T-helper 2 cell (primary cell): ENCODE measurements around the gene PPRC1.

Experiments used
- DNase-seq, 5 experiments: peaks; one replicate each; pipeline versions ENCODE4 v3.0.0 to v3.0.0-alpha.2; 2012 to 2022

The PPRC1 gene

DNA sequence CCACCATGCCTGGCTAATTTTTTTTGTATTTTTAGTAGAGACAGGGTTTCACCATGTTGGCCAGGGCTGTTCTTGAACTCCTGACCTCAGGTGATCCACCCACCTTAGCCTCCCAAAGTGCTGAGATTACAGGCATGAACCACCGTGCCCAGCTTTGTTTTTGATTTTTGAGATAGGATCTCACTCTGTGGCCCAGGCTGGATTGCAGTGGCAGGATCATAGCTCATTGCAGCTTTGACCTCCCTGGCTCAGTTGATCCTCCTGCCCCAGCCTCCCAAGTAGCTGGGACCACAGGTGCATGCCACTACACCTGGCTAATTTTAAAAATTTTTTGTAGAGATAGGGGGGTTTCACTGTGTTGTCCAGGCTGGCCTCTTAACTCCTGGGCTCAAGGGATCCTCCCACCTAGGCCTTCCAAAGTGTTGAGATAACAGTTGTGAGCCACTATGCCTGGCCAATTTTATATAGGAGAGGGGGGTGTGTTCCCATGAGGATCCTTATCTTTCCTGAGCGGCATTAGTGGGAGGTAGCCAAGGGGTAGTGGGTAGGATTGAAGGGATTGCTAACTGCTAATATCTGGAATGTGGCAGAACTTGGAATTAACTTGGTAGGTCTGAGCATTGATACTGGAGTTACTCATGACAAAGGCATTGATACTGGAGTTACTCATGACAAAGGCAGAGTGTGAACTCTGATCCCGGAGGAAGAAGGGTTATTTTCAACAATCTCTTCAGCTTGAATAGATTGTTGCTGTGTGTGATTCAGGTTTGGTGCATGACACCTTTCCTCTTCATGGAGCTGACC lies 18.3 kb downstream of the PPRC1 start:
- DNase-seq = peak in 1 of 5 experiments; percentile 13

DNA sequence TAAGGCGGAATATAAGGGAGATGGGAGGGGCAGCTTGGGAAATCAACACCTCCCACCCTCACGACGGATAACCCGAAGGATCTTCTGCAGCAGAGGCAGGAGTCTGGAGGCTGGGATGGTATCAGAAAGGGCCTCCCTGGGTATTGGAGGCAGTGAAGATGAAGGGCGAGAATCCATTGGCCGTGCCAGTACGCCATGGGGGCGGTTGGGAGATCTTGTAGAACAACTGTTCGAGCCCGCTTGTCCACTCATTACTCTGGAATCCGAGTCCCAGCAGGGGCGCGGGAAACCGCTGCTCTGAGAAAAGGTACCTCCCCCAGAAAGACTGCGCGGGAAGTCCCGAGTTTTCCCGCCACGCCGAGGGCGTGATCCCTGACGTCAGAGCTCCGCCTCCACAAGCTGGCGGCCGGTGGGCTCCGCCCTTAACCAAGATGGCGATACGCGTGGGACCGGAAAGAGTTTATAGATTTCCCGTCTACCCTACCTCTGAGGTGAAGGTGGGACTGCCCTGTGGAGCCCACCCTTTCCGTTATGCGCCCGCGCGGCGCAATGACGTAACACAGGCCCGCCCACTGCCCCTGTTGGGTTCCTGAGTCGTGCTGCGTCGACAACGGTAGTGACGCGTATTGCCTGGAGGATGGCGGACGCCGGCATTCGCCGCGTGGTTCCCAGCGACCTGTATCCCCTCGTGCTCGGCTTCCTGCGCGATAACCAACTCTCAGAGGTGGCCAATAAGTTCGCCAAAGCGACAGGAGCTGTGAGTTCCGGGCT lies 19.1 kb downstream of the PPRC1 start, which contains the start of gene NOLC1:
Gene NOLC1 (plus strand): TSS at position 616 of the 771 bp plus-strand sequence. CDS start 22 bp downstream, at position 638.
- peak; percentile 98 to 100 (median 99) for DNase-seq

DNA sequence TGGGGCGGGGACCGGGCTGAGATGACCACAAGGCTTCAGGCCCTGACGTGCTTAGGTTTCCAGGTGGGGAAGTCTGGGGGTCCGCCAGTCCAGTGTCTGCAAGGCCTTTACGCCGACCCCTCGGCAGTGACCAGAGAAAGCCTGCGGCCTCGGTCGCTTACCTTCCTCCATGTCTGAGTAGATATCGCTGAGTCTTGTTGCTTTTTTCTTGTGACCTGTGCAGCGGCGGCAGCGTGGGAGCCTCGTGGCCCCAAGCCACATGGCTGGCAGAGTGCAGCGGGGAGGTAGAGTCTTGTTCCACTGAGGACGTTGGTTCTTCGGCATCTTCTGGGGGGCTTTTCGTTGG lies 19.7 kb downstream of the PPRC1 start:
- peak in 2 of 5 experiments; percentile 35 to 40 for DNase-seq

DNA sequence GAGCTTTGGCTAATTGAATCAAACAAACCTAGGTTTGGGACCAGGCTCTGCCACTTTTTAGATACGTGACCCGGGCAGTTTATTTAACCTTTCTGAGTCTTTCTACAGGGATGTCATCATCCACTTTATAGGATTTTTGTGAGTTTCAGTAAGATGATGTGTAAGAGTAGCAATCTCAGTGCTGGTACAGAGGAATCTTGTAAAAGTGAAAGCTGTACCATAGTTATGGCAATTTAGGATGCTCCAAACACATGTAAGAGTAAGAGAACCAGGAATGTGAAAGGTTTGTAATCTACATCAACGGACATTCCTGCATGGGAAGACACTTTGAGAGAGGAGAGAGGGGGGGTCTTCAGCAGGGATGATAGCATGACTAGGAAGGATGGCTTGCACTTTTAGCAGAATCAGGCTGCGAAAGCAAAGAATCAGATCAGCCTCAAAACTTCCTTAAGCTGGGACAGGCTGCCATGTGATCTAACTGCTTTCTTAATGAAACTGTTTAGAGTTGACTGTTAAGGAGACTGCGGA lies 20.3 kb downstream of the PPRC1 start:
- no peak for DNase-seq

DNA sequence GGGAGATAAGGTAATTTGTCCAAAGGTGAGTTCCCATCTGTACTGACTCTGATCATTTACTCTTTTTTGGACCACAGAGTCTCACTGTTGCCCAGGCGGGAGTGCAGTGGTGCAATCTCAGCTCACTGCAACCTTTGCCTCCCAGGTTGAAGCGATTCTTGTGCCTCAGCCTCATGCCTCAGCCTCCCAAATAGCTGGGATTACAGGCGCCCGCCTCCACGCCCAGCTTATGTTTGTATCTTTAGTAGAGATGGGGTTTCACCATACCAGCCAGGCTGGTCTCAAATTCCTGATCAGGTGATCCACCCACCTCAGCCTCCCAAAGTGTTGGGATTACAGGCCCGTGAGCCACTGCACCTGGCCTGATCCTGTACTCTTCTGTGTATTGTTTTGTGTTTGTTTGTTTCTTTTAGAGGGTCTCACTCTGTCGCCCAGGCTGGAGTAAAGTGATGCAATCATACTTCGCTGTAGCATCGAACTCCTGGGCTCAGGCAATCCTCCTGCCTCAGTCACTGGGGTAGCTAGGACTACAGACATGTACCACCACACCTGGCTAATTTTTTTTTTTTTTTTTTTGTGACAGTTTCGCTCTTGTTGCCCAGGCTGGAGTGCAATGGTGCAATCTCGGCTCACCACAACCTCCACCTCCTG lies 21.8 kb downstream of the PPRC1 start:
- DNase-seq = no peak

DNA sequence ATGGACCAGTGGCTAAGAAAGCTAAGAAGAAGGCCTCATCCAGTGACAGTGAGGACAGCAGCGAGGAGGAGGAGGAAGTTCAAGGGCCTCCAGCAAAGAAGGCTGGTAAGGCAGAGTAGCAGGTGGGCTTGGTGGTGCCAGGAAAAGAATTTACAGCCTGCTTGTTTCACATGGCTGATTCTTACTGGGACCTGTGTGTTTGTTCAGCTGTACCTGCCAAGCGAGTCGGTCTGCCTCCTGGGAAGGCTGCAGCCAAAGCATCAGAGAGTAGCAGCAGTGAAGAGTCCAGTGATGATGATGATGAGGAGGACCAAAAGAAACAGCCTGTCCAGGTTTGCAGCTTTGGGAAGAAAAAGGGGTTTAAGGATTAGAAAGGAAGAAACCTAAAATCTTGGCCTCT lies 24.4 kb downstream of the PPRC1 start:
- no peak for DNase-seq

- no peak for DNase-seq
These were observed 26.3 kb downstream of the PPRC1 start for GRCh38 chr10:102159051-102159597.

DNA sequence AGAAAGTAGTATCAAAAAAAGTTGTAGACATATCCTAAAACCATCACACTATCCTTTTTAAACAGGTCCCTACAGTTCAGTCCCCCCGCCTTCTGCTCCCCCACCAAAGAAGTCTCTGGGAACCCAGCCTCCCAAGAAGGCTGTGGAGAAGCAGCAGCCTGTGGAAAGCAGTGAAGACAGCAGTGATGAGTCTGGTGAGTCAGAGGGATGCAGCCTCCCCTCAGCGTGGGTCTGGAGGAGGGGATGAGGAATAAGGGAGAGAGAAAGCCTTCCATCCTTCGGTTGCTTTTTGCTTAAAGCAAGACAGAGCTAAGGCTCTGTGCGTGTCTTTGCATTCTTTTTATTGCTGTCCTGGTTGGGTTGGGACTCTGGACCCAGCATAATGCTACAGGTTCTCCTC lies 27.0 kb downstream of the PPRC1 start:
- no peak for DNase-seq

DNA sequence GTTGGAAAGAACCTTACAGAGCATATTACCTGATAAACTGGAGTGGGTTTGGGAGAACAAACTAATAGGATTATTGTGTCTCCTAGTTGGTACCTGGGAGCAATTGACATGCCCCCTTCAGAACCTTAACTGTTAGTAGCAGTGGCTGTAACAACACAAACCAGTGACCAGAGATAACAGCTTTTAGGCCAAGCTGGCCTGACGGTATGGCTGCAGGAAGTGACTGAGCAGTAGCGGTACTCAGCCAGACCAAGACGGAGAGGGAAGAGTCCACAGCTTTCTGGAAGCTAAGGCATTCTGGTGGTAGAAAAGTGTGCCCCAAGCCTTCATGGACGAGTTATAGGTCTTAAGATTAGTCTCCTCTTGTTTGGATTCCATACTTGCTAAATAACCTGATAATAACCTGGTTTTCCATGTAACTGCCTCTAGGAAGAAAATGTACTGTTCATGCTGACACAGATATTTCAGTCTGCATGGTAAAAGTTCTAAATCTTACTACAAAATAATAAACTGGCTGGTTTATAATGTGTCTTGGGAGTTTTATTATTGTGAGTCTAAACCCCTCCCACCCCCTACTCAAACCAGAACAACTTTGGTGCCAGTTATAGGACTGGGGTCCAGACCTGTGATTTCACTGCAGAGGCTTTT lies 30.6 kb downstream of the PPRC1 start:
- no peak for DNase-seq

- no peak for DNase-seq
These were observed 35.0 kb downstream of the PPRC1 start for GRCh38 chr10:102167861-102168260.

DNA sequence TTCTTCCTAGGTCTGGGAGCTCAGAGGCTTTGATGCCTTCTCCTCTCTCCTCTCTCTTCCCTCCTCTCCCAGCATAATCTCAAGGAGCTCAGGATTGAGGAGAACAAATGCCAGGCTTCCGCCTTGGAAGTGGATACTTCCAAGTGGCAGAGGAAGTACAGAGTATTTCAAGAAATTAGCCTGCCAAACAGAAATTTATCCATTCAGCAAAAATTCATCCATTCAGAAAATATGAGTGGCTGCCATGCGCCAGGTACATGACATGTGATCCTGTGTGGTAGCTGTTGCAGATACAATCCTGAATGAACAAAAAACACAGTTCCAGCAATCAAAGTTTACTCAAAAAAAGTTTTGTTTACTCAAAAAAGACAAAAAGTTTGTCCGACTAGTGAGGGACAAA lies 37.8 kb downstream of the PPRC1 start:
- no peak for DNase-seq

GRCh38 chr10:102172288-102172687 lies 39.4 kb downstream of the PPRC1 start:
- DNase-seq = no peak

DNA sequence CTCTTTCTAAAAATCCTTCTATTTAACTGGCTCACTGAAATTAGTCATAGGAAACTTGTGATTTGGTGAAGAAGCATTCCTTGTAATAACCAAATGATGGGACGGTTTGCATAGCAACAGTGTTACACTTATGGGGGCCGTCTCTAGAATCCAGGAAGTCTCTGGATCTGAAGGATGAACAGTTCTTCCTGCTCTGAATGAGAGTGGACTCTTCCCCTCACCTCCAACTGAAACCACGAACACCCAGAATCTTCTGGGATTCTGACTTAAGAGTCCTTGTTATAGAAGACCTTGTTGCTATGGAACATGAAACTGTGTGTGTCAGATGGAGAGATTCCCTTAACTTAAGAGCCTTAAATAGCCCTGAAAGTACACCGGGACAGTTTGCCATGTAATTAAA lies 42.6 kb downstream of the PPRC1 start:
- no peak for DNase-seq

DNA sequence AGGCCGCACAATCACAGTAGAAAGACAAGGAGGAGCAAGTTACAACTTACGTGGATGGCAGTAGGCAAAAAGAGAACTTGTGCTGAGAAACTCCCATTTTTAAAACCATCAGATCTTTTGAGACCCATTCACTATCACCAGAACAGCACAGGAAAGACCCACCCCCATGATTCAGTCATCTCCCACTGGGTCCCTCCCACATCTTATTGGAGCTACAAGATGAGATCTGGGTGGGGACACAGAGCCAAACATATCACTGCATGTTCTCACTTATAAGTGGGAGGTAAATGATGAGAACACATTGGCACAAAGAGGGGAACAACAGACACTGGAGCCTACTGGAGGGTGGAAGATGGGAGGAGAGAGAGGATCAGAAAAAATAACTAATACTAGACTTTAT lies 51.8 kb downstream of the PPRC1 start:
- no peak for DNase-seq

GRCh38 chr10:102185272-102185671 lies 52.4 kb downstream of the PPRC1 start:
- DNase-seq = no peak

DNA sequence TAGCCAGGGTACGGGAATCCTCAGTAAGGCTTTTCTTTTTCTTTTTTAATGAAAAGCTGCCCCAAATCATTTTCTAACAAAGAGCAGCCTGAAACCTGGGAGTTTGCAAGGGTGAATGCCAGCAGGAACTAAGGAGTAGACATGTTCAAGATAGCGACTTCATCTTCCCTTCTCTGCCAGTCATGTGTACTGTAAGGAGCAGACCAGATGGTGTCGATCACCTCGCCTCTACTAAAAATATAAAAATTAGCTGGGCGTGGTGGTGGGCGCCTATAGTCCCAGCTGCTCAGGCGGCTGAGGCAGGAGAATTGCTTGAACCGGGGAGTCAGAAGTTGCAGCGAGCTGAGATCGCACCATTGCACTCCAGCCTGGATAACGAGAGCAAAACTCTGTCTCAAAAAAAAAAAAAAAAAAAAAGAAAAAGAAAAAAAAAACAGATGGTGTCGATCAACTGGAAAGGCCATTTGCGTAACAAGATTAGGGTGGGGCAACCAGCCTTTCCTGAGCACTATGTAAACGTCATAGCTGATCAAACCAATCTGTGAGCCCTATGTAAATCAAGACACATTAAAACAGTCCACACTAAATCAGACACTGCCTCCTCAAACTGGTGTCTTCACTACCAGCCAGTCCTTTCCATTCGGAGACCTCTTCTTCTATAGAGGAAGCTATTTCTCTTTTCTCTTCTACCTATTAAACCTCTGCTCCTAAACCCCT lies 53.1 kb downstream of the PPRC1 start:
- no peak for DNase-seq

- peak in 1 of 5 experiments; percentile 48 for DNase-seq
These were observed 55.6 kb downstream of the PPRC1 start for GRCh38 chr10:102188298-102188940.

- DNase-seq = peak in 1 of 5 experiments; percentile 84
These were observed 56.4 kb downstream of the PPRC1 start for GRCh38 chr10:102188941-102189898.

GRCh38 chr10:102191956-102192355 lies 59.1 kb downstream of the PPRC1 start:
- DNase-seq = no peak

- DNase-seq = no peak
These were observed 62.5 kb downstream of the PPRC1 start for GRCh38 chr10:102195296-102195870.
